Dedifferentiated amniotic fluid mesenchymal stem cell (primary cell): Measurements from ENCODE around the gene CFL2.
A peak's percentile ranks its signal among the peaks of the same experiment; 100 is the strongest.

Source experiments
- DNase-seq: peaks from one replicate; pipeline ENCODE4 v3.0.0-alpha.2; 2016; ENCODE audit errors: extremely low spot score

Gene CFL2

DNA sequence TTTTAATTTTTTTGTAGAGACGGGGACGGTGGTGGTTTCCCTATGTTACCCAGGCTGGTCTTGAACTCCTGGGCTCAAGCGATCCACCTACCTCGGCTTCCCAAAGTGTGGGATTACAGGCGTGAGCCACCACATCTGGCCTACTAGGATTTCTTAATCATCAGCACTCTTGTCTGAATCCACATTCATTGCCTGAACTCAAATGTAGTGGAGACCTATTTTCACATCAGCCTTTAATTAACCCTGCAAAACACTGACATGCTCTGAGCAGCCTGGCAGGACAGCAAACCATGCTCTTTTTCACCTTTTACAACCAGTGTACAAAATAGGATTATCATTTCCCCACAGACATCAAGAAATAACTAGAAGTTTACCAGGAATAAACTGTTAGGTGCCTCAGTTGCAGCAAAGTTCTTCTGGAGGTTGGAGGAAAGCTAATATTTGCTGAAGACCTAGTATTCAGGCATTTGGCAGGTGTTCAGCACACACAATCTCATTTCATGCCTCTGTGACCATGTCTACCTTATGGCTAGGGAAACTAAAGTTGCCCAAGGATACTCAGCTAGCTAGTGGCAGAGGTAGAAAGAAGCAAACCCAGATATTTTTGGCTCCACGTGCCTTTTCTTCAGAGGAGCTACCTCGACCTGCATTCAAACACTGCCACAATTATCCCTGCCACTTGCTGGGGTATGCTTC is 37.7 kb downstream of the CFL2 start:
- DNase-seq = no peak

DNA sequence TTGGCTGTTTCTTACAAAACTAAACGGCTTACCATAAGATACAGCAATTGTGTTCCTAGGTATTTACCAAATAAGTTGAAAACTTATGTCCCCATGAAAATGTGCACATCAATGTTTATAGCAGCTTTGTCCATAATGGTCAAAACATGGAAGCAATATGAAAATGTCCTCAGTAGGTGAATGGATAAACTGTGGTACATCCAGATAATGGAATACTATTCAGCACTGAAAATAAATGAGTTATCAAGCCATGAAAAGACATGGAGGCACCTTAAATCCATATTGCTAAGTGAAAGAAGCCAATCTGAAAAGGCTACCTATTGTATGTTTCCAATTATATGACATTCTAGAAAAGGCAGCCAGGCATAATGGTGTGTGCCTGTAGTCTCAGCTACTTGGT is 40.7 kb downstream of the CFL2 start:
- DNase-seq = no peak

DNA sequence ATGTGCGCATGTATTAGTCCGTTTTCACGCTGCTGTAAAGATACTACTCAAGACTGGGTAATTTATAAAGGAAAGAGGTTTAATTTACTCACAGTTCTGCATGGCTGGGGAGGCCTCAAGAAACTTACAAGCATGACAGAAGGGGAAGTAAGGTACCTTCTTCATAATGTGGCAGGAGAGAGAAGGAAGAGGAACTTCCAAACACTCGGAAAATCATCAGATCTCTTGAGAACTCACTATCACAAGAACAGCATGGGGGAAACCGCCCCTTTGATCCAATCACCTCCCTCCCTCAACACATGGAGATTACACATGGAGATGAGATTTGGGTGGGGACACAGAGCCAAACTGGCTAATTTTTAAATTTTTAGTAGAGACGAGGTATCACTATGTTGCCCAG is 42.7 kb downstream of the CFL2 start:
- DNase-seq = no peak

DNA sequence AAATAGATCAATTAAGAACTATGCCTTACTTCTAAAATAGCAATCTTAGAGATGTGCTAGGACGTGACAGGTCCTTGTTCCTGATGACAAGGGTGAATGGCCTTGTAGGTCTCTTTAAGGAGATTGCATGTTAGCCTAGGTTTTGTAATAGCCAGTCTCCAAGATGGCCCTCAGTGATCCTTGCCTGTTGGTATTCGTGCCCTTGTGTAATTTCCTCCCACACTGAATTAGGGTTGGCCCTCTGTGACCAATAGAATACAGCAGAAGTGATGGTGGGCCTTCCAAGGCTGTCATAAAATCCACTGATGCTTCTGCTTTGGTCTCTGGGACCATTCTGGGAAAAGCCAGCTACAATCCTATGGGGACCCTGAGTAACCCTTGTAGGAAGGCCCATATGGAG is 46.3 kb downstream of the CFL2 start:
- DNase-seq = no peak

DNA sequence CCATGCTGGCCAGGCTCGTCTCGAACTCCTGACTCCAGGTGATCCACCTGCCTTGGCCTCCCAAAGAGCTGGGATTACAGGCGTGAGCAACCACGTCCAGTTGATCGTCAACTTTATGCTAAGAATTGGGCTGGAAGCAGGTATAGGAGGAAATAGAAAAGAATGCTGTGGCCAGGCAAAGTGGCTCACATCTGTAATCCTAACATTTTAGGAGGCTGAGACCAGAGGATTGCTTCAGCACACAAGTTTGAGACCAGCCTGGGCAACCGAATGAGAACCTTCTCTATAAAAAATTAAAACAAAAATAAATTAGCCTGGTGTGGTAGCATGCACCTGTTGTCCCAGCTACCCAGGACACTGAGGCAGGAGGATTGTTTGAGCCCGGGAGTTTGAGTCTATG is 47.4 kb downstream of the CFL2 start:
- no peak for DNase-seq

DNA sequence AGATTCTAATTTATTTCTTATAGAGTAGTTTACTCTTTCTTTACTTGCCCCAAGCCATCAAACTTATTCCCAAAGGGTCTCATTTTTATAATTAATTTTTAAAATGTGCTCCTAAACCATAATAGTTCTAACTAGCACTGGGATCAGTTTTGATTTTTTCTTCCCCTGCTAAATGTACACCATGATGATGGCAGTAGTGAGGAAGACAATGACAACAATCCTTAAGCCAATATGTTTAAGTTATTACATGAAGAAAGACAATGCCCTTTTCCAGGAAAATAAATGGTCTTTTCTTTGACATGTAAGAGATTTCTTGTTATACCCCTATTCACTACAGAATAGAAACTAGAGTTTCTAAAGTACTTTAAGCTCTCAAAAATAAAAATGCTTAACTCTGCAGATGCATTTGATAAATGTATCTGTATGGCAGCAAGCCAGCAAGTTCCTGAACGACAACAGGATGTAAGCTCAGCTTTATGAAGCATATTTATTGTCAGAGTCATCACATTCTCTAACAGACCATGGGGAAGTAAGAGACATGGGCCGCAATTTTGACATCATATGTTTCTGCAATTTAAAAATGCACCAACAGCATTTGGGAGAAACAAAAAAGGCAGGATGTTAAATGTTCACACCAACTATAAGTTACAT is 48.5 kb downstream of the CFL2 start:
- DNase-seq = peak; percentile 60

DNA sequence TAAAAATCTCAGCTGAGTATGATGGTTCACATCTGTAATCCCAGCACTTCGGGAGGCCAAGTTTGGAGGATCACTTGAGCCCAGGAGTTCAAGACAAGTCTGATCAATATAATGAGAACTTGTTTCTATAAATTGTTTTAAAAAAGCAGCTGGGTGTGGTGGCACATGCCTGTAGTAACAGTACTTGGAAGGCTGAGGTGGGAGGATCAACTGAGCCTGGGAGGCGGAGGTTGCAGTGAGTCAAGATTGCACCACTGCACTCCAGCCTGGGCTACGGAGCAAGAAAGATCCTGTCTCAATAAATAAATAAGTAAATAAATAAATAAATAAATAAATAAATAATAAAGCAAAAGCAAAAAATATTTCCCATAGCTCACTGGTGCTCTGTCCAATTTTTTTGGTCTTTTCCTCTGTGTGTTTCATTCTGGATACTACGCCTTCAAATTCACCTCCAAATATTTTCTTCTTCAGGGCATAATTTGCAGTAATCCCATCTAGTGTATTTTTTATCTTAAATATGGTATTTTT is 51.8 kb downstream of the CFL2 start:
- no peak for DNase-seq

DNA sequence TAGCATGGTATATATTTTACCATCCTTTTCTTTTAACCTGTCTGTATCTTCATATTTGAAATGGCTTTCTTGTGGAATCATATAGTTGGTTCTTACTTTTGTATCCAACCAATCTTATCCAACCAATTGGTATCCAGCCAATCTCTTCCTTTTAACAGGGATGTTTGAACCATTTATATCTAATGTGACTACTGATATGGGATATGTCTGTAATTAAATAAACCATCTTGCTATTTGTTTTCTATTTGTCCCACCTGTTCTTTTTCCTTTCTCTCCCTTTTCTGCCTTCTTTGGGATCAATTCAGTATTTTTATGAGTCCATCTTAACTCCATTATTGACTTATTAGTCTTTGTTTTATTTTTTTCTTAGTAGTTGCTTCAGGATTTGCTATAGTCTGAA is 53.6 kb downstream of the CFL2 start:
- DNase-seq = no peak
